ENCODE measurements around the gene HORMAD1. TPM values are rescaled to one million over a fixed set of nuclear protein-coding genes. Genes with fewer than 3 reads are reported as not detected.

HORMAD1 gene
- total RNA-seq, 2 experiments from 2014 or later = 0.89 TPM; not detected in 1

DNA sequence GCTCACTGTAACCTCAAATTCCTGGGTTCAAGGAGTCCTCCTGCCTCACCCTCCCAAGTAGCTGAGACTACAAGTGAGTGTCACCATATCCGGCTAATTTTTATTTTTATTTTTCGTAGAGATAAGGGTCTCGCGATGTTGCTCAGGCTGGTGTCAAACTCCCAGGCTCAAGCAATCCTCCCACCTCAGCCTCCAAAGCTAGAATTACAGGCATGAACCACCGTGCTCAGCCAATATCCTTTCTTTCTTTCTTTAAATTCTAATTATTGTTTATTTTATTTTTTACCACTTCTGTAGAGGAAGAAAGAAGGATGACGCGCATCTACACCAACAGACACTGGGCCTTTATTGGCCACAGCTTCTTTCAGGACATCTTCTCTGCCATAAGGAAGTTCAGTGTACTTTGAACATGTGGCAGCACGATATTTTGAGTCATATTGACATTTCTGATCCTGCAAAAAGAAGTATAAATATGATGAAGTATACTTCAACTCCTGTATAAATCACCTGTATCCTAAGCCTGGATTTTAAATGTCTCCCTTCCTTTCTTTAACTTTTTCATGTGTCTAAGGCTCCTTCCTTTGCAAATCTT lies 29.1 kb upstream of the HORMAD1 start:
- no peak overlapping the region for H3K4me2 ChIP-seq (ENCODE audit: low read length)
- no TSS peak for BruUV-seq (replicated peaks)
- H3K9me2 ChIP-seq (ENCODE audit: insufficient read depth, low read length) = no peaks in the 10 kb centered on the region
- no peak overlapping the region for H2AFZ ChIP-seq (ENCODE audit: low read length)
- intact Hi-C loops (cut with micrococcal nuclease; ENCODE audit: unreplicated experiment) = no loop called here
- H3K4me1 ChIP-seq (ENCODE audit: insufficient read depth, low read length, poor library complexity, severe bottlenecking) = no peaks in the 10 kb centered on the region
- no peaks in the 10 kb centered on the region for H4K20me1 ChIP-seq (ENCODE audit: insufficient read depth, low read length)
- peaks cover 95% of the 10 kb centered on the region for H3K36me3 ChIP-seq (ENCODE audit: insufficient read depth, low read length)
- H3K4me3 ChIP-seq (ENCODE audit: low read depth, low read length, poor library complexity, severe bottlenecking) = no peak overlapping the region
- POLR2A ChIA-PET = interaction anchor here (0.6 to 1.0 kb wide), 2 partner anchors 13 to 108 kb away, joined by 3 read pairs; no protein-coding TSS in a partner anchor
- no peak overlapping the region for H3K27ac ChIP-seq (ENCODE audit: low read depth, low read length, poor library complexity, severe bottlenecking)
- CTCF ChIA-PET (ENCODE audit: unreplicated experiment) = no interaction called here
- H3K79me2 ChIP-seq (ENCODE audit: insufficient read depth, low read depth, low read length) = no peaks in the 10 kb centered on the region
- TF ChIP-seq, protein P1, sequence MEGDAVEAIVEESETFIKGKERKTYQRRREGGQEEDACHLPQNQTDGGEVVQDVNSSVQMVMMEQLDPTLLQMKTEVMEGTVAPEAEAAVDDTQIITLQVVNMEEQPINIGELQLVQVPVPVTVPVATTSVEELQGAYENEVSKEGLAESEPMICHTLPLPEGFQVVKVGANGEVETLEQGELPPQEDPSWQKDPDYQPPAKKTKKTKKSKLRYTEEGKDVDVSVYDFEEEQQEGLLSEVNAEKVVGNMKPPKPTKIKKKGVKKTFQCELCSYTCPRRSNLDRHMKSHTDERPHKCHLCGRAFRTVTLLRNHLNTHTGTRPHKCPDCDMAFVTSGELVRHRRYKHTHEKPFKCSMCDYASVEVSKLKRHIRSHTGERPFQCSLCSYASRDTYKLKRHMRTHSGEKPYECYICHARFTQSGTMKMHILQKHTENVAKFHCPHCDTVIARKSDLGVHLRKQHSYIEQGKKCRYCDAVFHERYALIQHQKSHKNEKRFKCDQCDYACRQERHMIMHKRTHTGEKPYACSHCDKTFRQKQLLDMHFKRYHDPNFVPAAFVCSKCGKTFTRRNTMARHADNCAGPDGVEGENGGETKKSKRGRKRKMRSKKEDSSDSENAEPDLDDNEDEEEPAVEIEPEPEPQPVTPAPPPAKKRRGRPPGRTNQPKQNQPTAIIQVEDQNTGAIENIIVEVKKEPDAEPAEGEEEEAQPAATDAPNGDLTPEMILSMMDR (conservative IDR thresholded peaks at IDR 0.05; ENCODE audit: low read length) = no peak
- no peak for TF ChIP-seq EZH2phosphoT487 (IDR thresholded peaks at IDR 0.05; ENCODE audit: borderline replicate concordance, low read depth, low read length)
- no peak for DNase-seq (ENCODE audit: low spot score)
- no peaks in the 10 kb centered on the region for H3K9me3 ChIP-seq (ENCODE audit: low read length)

GRCh38 chr1:150748878-150749719 lies 28.4 kb upstream of the HORMAD1 start:
- H3K36me3 ChIP-seq (ENCODE audit: insufficient read depth, low read length) = peaks cover 91% of the 10 kb centered on the region
- POLR2A ChIA-PET = interaction anchor here (0.6 to 1.0 kb wide), 3 partner anchors 12 to 25 kb away, joined by 3 to 6 read pairs (median 4); no protein-coding TSS in a partner anchor
- no peaks in the 10 kb centered on the region for H3K9me3 ChIP-seq (ENCODE audit: low read length)
- no peaks in the 10 kb centered on the region for H3K9me2 ChIP-seq (ENCODE audit: insufficient read depth, low read length)
- TF ChIP-seq, protein P1 (conservative IDR thresholded peaks at IDR 0.05; ENCODE audit: low read length) = no peak
- TF ChIP-seq EZH2phosphoT487 (IDR thresholded peaks at IDR 0.05; ENCODE audit: borderline replicate concordance, low read depth, low read length) = no peak
- H3K4me1 ChIP-seq (ENCODE audit: insufficient read depth, low read length, poor library complexity, severe bottlenecking) = no peaks in the 10 kb centered on the region
- no peaks in the 10 kb centered on the region for H3K79me2 ChIP-seq (ENCODE audit: insufficient read depth, low read depth, low read length)
- H3K4me3 ChIP-seq (ENCODE audit: low read depth, low read length, poor library complexity, severe bottlenecking) = no peak overlapping the region
- no TSS peak for BruUV-seq (replicated peaks)
- intact Hi-C loops (cut with micrococcal nuclease; ENCODE audit: unreplicated experiment) = no loop called here
- CTCF ChIA-PET (ENCODE audit: unreplicated experiment) = no interaction called here
- no peaks in the 10 kb centered on the region for H4K20me1 ChIP-seq (ENCODE audit: insufficient read depth, low read length)
- DNase-seq (ENCODE audit: low spot score) = no peak
- H3K27ac ChIP-seq (ENCODE audit: low read depth, low read length, poor library complexity, severe bottlenecking) = no peak overlapping the region
- no peak overlapping the region for H2AFZ ChIP-seq (ENCODE audit: low read length)
- H3K4me2 ChIP-seq (ENCODE audit: low read length) = no peak overlapping the region

All from OCI-LY7 (cell line).